ENCODE results near the gene ALG6.

DNA sequence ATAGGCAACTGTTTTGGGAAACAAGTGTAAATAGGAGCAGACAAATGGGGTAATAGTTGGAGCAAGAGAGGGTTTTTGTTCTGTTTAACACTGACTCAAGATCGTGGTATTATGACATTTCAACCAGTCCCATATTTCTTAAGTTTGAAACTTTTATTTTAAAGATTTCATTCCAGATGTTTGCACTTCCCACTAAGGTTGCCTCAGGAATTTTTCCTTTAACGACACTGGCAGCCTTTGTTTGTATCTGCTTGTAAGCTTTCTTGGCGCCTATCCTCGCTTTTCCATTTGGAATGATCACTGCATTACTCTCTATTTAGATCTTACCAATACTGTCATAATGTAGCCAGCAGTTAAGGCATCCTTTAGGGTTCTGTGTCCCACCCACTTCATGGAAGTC, 67.7 kb downstream of the ALG6 start:
- no peak for TF ChIP-seq POLR2A (IDR thresholded peaks at IDR 0.05)
- TF ChIP-seq, protein P1, sequence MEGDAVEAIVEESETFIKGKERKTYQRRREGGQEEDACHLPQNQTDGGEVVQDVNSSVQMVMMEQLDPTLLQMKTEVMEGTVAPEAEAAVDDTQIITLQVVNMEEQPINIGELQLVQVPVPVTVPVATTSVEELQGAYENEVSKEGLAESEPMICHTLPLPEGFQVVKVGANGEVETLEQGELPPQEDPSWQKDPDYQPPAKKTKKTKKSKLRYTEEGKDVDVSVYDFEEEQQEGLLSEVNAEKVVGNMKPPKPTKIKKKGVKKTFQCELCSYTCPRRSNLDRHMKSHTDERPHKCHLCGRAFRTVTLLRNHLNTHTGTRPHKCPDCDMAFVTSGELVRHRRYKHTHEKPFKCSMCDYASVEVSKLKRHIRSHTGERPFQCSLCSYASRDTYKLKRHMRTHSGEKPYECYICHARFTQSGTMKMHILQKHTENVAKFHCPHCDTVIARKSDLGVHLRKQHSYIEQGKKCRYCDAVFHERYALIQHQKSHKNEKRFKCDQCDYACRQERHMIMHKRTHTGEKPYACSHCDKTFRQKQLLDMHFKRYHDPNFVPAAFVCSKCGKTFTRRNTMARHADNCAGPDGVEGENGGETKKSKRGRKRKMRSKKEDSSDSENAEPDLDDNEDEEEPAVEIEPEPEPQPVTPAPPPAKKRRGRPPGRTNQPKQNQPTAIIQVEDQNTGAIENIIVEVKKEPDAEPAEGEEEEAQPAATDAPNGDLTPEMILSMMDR (IDR thresholded peaks at IDR 0.05) = no peak
